ENCODE data around the gene LRRC8B.

The LRRC8B gene

DNA sequence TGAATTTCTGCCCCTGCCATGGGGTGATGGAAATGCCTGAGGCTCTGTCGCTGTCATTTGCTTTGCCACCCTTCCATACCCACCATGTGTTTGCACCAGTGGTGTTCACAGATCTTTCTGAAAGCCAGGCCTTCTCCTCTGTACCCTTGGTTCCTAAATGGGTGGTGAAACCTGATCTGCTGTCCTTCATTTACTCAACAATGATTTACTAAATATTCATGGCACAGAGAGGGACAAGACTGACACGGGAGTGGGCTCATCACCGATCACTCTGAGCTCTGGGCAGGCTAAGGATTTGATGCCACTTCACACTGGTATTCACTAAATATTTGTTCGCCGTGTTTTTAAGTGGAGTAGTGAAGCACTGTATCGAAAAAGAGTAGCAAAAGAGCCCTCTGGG, 40.9 kb downstream of the LRRC8B start:
- H3K4me3 ChIP-seq (ENCODE audit: low read length), result no peak overlapping the region
- no peaks in the 10 kb centered on the region; the same call in 1 of the 2 replicates for H3K27me3 ChIP-seq (ENCODE audit: control insufficient read depth, insufficient read depth, low read length)
- DNase-seq (ENCODE audit: low read depth, low spot score), result no peak
- H3K4me1 ChIP-seq (ENCODE audit: control insufficient read depth, insufficient read depth, low read length), result 0 out of 2 replicates have a peak, but pooled peaks cover 3% of the 10 kb centered on the region
- no peak overlapping the region for H3K27ac ChIP-seq (ENCODE audit: low read length)
- WGBS (ENCODE audit: insufficient coverage, insufficient read length), result no CpG with 5 or more reads among the region's 6 CpGs
- no peaks in the 10 kb centered on the region for H3K36me3 ChIP-seq (ENCODE audit: control insufficient read depth, insufficient read depth, low read length)
- no peaks in the 10 kb centered on the region; the same call in 1 of the 2 replicates for H3K9me3 ChIP-seq (ENCODE audit: control insufficient read depth, insufficient read depth, low read length)

DNA sequence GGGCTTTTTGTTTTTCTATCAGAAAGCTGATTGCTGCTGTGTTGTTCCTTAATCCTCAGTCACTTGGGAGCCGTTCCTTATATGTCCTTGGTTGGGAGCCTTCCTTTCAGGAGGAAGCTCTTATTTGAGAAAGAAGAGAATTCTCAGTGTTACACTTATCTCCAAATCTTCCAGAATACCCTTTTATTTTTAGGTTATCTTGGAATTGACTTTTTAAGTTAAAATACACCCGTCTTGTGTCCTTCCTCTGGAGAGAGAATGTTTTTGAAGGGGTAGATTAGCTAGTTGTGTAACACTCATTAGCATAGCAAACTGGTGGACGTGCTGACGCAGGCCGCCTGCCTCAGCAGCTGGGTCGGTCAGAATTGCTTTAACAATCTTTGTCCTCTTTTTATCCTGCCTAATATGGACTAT, 42.1 kb downstream of the LRRC8B start:
- Histone ChIP-seq H3K4me1 (ENCODE audit: control insufficient read depth, insufficient read depth, low read length) (0 out of 2 replicates have a peak, but pooled peaks cover 3% of the 10 kb centered on the region), H3K27me3 (ENCODE audit: control insufficient read depth, insufficient read depth, low read length) (no peaks in the 10 kb centered on the region; the same call in 1 of the 2 replicates), H3K27ac (ENCODE audit: low read length) (no peak overlapping the region), H3K36me3 (ENCODE audit: control insufficient read depth, insufficient read depth, low read length) (no peaks in the 10 kb centered on the region), H3K4me3 (ENCODE audit: low read length) (no peak overlapping the region), H3K9me3 (ENCODE audit: control insufficient read depth, insufficient read depth, low read length) (no peaks in the 10 kb centered on the region; the same call in 1 of the 2 replicates)
- DNase-seq (ENCODE audit: low read depth, low spot score), result no peak
- WGBS (ENCODE audit: insufficient coverage, insufficient read length), result no CpG with 5 or more reads among the region's 6 CpGs

DNA sequence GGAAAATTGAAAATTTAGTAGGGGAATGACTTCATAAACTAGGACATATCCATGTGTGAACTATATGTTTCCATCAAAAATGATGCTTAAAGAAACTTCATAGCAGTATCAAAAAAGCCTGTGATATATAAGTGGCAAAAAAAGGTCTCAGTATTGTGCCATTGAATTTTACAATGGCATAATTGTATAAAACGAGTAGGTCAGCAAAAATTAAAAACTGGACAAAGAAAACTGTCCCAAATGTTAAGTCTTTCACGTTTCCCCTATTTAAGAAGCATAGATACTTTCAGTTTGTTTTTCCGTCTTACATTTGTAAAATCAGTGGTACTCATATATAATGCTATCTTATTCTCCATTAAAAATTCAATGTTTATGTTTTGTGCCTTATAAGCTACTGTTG, 43.2 kb downstream of the LRRC8B start:
- no CpG with 5 or more reads among the region's 3 CpGs for WGBS (ENCODE audit: insufficient coverage, insufficient read length)
- Histone ChIP-seq H3K27ac (ENCODE audit: low read length) (no peak overlapping the region), H3K27me3 (ENCODE audit: control insufficient read depth, insufficient read depth, low read length) (no peaks in the 10 kb centered on the region; the same call in 1 of the 2 replicates)

DNA sequence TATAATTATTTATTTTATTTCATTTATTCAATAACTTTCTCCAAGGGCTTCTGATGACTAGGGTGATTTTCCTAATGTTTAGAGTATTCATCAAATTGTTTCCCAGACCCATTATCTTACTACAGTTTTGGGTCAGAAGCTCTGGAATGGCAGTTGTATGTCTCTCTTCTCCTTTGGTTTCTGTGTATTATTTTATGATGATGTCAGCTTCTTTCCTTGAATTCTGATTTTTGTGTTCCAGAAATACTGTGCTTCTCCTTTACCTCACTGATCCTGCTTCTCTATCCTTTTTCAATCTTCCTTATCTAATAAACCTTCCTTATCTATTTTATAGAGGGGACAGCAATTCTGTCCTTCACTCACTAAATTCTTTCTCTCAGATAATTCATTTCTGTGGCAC, 48.8 kb downstream of the LRRC8B start:
- Histone ChIP-seq H3K4me1 (ENCODE audit: control insufficient read depth, insufficient read depth, low read length) (no peaks in the 10 kb centered on the region), H3K27me3 (ENCODE audit: control insufficient read depth, insufficient read depth, low read length) (no peaks in the 10 kb centered on the region), H3K4me3 (ENCODE audit: low read length) (no peak overlapping the region), H3K36me3 (ENCODE audit: control insufficient read depth, insufficient read depth, low read length) (no peaks in the 10 kb centered on the region), H3K27ac (ENCODE audit: low read length) (no peak overlapping the region), H3K9me3 (ENCODE audit: control insufficient read depth, insufficient read depth, low read length) (no peaks in the 10 kb centered on the region; the same call in 1 of the 2 replicates)
- DNase-seq (ENCODE audit: low read depth, low spot score), result no peak

More for the DNA sequence above, 43.2 kb downstream of the LRRC8B start:
- DNase-seq (ENCODE audit: low read depth, low spot score), result no peak
- H3K4me1 ChIP-seq (ENCODE audit: control insufficient read depth, insufficient read depth, low read length), result 0 out of 2 replicates have a peak, but pooled peaks cover 3% of the 10 kb centered on the region
- no peaks in the 10 kb centered on the region; the same call in 1 of the 2 replicates for H3K9me3 ChIP-seq (ENCODE audit: control insufficient read depth, insufficient read depth, low read length)
- no peak overlapping the region for H3K4me3 ChIP-seq (ENCODE audit: low read length)
- H3K36me3 ChIP-seq (ENCODE audit: control insufficient read depth, insufficient read depth, low read length), result no peaks in the 10 kb centered on the region

DNA sequence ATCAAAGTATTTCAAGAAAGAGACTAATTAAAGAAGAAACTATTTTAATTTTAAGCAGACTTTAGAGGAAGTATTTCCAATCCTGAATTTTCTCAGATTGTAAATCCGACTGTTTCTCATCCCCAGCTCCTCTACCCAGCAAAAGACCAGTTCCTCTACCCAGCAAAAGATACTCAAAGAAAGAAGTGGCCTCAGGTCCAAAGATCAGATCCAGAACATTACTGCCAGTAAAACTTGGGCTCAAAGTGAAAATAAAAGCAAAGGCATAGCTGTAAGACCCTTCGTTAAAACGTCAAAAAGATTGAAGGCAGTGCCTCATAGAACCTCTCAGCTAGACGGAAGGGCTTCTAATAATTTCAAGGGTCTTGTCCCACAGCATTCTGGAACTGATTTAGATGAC, 50.0 kb downstream of the LRRC8B start:
- no peaks in the 10 kb centered on the region for H3K36me3 ChIP-seq (ENCODE audit: control insufficient read depth, insufficient read depth, low read length)
- H3K27ac ChIP-seq (ENCODE audit: low read length), result no peak overlapping the region
- H3K27me3 ChIP-seq (ENCODE audit: control insufficient read depth, insufficient read depth, low read length), result no peaks in the 10 kb centered on the region
- no peak for DNase-seq (ENCODE audit: low read depth, low spot score)
- no peaks in the 10 kb centered on the region for H3K4me1 ChIP-seq (ENCODE audit: control insufficient read depth, insufficient read depth, low read length)
- H3K4me3 ChIP-seq (ENCODE audit: low read length), result no peak overlapping the region
- no peaks in the 10 kb centered on the region; the same call in 1 of the 2 replicates for H3K9me3 ChIP-seq (ENCODE audit: control insufficient read depth, insufficient read depth, low read length)
- no CpG with 5 or more reads among the region's 4 CpGs for WGBS (ENCODE audit: insufficient coverage, insufficient read length)

DNA sequence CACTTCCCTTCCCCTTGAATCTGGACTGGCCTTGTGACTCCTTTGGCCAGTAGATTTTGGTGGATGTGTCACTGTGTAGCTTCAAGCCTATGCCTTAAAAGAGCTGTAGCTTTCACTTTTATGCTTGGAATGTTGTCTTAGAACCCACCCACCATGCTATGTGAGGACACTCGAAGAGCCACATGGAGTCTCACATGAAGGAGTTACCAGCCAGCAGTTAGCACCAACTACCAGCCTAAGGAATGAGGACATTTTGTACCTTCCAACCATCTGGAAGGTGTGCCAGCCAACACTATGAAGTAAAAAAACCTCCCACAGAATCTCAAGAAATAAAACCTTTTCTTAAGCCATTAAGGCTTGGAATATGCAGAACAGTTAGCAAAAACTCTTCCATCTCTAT, 50.6 kb downstream of the LRRC8B start:
- Histone ChIP-seq H3K27ac (ENCODE audit: low read length) (no peak overlapping the region), H3K4me1 (ENCODE audit: control insufficient read depth, insufficient read depth, low read length) (no peaks in the 10 kb centered on the region), H3K27me3 (ENCODE audit: control insufficient read depth, insufficient read depth, low read length) (no peaks in the 10 kb centered on the region), H3K9me3 (ENCODE audit: control insufficient read depth, insufficient read depth, low read length) (no peaks in the 10 kb centered on the region), H3K36me3 (ENCODE audit: control insufficient read depth, insufficient read depth, low read length) (no peaks in the 10 kb centered on the region), H3K4me3 (ENCODE audit: low read length) (no peak overlapping the region)
- no CpG with 5 or more reads among the region's 1 CpG for WGBS (ENCODE audit: insufficient coverage, insufficient read length)
- DNase-seq (ENCODE audit: low read depth, low spot score), result no peak

DNA sequence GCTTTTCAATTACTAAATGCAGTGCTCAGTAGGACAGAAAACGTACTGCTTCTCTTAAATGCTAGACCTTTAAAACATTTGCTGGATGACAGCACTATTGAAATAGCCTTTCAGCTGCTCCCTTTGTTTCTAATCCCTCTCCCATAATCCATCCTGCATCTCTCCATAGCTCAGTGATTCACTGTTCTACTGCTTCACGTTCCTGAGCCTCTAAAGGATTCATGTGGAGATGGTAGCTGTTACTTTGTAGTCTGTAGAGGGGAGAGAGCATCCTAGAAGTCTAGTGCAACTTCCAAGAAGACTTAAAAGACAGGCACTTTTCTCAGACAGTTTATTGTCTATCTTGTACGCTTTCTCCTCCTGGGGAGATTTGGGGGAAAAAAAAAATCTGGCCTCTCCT, 51.4 kb downstream of the LRRC8B start:
- H3K36me3 ChIP-seq (ENCODE audit: control insufficient read depth, insufficient read depth, low read length), result no peaks in the 10 kb centered on the region
- no peak overlapping the region for H3K4me3 ChIP-seq (ENCODE audit: low read length)
- no peak for DNase-seq (ENCODE audit: low read depth, low spot score)
- H3K4me1 ChIP-seq (ENCODE audit: control insufficient read depth, insufficient read depth, low read length), result no peaks in the 10 kb centered on the region
- WGBS (ENCODE audit: insufficient coverage, insufficient read length), result no CpG with 5 or more reads among the region's 3 CpGs
- no peaks in the 10 kb centered on the region for H3K27me3 ChIP-seq (ENCODE audit: control insufficient read depth, insufficient read depth, low read length)
- H3K27ac ChIP-seq (ENCODE audit: low read length), result no peak overlapping the region
- H3K9me3 ChIP-seq (ENCODE audit: control insufficient read depth, insufficient read depth, low read length), result no peaks in the 10 kb centered on the region

DNA sequence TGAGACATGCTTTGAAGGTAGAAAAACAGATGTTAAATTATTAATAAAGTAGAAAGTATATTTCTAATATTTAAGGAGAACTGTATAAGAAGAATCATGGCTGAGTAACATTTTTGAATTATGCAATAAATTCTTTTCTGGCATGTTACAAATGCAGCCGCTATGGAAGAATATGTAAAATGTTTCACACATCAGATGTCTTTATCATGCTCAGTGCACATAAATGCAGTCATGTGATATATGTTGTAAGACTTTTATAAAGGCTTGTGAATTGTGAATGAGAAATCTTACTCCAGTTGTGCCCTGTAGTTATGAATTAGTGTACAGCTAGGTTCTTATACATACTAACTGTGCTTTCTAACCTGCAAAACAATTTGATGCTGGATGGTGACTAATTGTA, 53.5 kb downstream of the LRRC8B start:
- Histone ChIP-seq H3K36me3 (ENCODE audit: control insufficient read depth, insufficient read depth, low read length) (no peaks in the 10 kb centered on the region), H3K27me3 (ENCODE audit: control insufficient read depth, insufficient read depth, low read length) (no peaks in the 10 kb centered on the region), H3K9me3 (ENCODE audit: control insufficient read depth, insufficient read depth, low read length) (no peaks in the 10 kb centered on the region), H3K4me3 (ENCODE audit: low read length) (no peak overlapping the region), H3K27ac (ENCODE audit: low read length) (no peak overlapping the region), H3K4me1 (ENCODE audit: control insufficient read depth, insufficient read depth, low read length) (no peaks in the 10 kb centered on the region)
- no CpG with 5 or more reads among the region's 1 CpG for WGBS (ENCODE audit: insufficient coverage, insufficient read length)
- no peak for DNase-seq (ENCODE audit: low read depth, low spot score)

DNA sequence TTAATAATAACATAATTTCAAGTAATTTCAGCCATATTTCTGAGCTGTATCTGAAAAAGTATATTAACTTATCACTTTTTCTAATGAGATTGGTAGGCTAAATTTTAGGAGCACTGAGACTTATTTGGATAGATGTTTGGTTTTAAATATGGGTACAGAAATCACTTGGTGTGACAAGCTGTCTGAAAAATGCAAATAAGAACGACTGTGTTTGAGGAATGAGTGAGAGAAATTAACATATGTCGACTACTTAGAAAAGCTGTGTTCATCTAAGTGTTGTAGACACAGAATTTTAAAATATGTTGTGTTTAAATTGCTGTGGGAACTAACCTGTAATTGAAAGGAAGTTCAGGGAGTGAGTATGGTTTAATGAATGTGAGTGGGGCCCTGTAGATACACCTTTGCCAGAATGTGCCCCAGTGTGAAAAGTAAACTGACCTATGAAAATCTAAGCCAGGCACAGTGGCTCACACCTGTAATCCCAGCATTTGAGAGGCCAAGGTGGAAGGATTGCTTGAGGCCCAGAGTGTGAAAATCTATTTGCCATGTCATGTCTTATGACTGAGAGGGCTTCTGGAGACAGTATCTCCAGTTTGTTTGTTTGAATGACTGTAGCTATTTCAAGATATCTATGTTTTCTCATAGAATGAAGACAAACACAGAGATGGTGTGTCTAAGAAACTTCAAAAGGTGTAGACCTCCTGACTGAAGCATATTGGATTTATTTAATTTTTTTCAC, 54.5 kb downstream of the LRRC8B start:
- Histone ChIP-seq H3K36me3 (ENCODE audit: control insufficient read depth, insufficient read depth, low read length) (no peaks in the 10 kb centered on the region), H3K27me3 (ENCODE audit: control insufficient read depth, insufficient read depth, low read length) (no peaks in the 10 kb centered on the region), H3K4me3 (ENCODE audit: low read length) (no peak overlapping the region), H3K9me3 (ENCODE audit: control insufficient read depth, insufficient read depth, low read length) (no peaks in the 10 kb centered on the region), H3K27ac (ENCODE audit: low read length) (no peak overlapping the region), H3K4me1 (ENCODE audit: control insufficient read depth, insufficient read depth, low read length) (no peaks in the 10 kb centered on the region)
- WGBS (ENCODE audit: insufficient coverage, insufficient read length), result 100% methylated on average over 1 of the region's 2 CpGs
- DNase-seq (ENCODE audit: low read depth, low spot score), result no peak

DNA sequence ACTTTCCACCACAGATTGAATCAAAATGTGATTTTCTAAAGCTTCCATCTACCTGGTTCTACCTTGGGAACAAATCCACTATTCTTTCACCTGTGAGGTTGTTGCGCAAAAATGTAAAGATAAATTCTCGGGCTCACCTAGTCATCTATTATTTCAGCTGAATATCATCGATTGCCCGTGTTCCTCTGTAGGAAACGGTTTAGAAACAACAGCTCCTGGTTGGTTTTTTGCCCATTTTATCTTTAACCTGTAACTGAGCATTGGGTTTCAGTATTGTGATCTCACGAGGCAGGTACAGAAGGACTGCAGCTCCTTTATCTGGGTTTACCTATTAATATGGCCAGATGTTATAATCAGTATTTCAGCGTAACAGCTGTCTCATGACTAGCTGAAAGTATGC, 55.4 kb downstream of the LRRC8B start:
- H3K4me1 ChIP-seq (ENCODE audit: control insufficient read depth, insufficient read depth, low read length), result no peaks in the 10 kb centered on the region
- H3K36me3 ChIP-seq (ENCODE audit: control insufficient read depth, insufficient read depth, low read length), result no peaks in the 10 kb centered on the region; the same call in 1 of the 2 replicates
- WGBS (ENCODE audit: insufficient coverage, insufficient read length), result no CpG with 5 or more reads among the region's 7 CpGs
- H3K27ac ChIP-seq (ENCODE audit: low read length), result no peak overlapping the region
- no peak for DNase-seq (ENCODE audit: low read depth, low spot score)
- no peaks in the 10 kb centered on the region for H3K27me3 ChIP-seq (ENCODE audit: control insufficient read depth, insufficient read depth, low read length)
- H3K9me3 ChIP-seq (ENCODE audit: control insufficient read depth, insufficient read depth, low read length), result no peaks in the 10 kb centered on the region
- H3K4me3 ChIP-seq (ENCODE audit: low read length), result no peak overlapping the region

DNA sequence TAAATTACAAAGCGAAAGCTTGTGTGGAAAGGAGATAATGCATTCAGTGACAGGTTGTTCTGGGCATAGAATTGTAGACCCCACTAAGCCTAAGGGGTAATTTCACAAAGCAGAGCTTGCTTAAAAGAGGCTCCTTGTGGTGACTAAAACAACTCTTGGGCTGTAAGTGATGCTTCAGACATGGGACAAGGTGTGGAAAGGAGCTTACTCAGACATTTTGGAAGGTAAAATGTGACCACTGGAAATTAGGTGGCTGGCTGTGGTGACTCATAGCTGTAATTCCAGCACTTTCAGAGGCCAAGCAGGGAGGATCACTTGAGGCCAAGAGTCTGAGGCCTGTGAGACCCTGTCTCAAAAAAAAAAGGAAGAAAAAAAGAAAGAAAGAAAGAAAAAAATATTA, 57.2 kb downstream of the LRRC8B start:
- WGBS (ENCODE audit: insufficient coverage, insufficient read length), result 100% methylated on average over 1 of the region's 1 CpG
- H3K9me3 ChIP-seq (ENCODE audit: control insufficient read depth, insufficient read depth, low read length), result no peaks in the 10 kb centered on the region
- H3K36me3 ChIP-seq (ENCODE audit: control insufficient read depth, insufficient read depth, low read length), result no peaks in the 10 kb centered on the region; the same call in 1 of the 2 replicates

More for the DNA sequence above, 57.2 kb downstream of the LRRC8B start:
- Histone ChIP-seq H3K27ac (ENCODE audit: low read length) (no peak overlapping the region), H3K4me1 (ENCODE audit: control insufficient read depth, insufficient read depth, low read length) (no peaks in the 10 kb centered on the region), H3K4me3 (ENCODE audit: low read length) (no peak overlapping the region), H3K27me3 (ENCODE audit: control insufficient read depth, insufficient read depth, low read length) (no peaks in the 10 kb centered on the region)
- DNase-seq (ENCODE audit: low read depth, low spot score), result no peak
